Uterus (tissue), 4 donors: ENCODE results near the gene ZBTB12. TPM values are rescaled to one million over a fixed set of nuclear protein-coding genes. Genes with fewer than 3 reads are reported as not detected.

Source experiments
- DNase-seq, 2 donors: peaks; one replicate each; pipeline ENCODE4 v3.0.0-alpha.2; 2019 to 2020
- H3K27ac ChIP-seq, 2 donors: fragments of 200-600 bp; sonication (generic); 1 replicate in 1 of 2; 2 replicates in 1 of 2; pipeline ENCODE4 v1.5.1; 2016 to 2018
- H3K27me3 ChIP-seq, 2 donors: fragments of 200-600 bp; sonication (generic); one replicate each; pipeline ENCODE4 v1.5.1; 2018 to 2019; ENCODE audit warnings: control low read depth in 1 of 2
- H3K36me3 ChIP-seq, 2 donors: fragments of 200-600 bp; sonication (generic); one replicate each; pipeline ENCODE4 v1.5.1; 2019; ENCODE audit warnings: control low read depth in 1 of 2
- H3K4me1 ChIP-seq, 2 donors: fragments of 200-600 bp; sonication (generic); one replicate each; pipeline ENCODE4 v1.5.1; 2018 to 2019; ENCODE audit warnings: control low read depth in 1 of 2
- H3K4me3 ChIP-seq, 2 donors: fragments of 200-600 bp; sonication (generic); 1 replicate in 1 of 2; 2 replicates in 1 of 2; pipeline ENCODE4 v1.5.1; 2018 to 2019; ENCODE audit warnings: mild to moderate bottlenecking in 1 of 2
- H3K9me3 ChIP-seq, 2 donors: fragments of 200-600 bp; sonication (generic); one replicate each; pipeline ENCODE4 v1.5.1; 2019; ENCODE audit warnings: control low read depth in 1 of 2
- CTCF ChIP-seq, 4 experiments: fragments of 200-600 bp in 2 of 4; fragments of 450-650 bp in 2 of 4; sonication (generic) in 2 of 4; IDR thresholded peaks; one replicate each; pipeline ENCODE4 v1.5.1; 2016 to 2019; ENCODE audit warnings: antibody characterized with exemption in 4 of 4, mild to moderate bottlenecking in 2 of 4, moderate library complexity in 1 of 4
- POLR2A ChIP-seq, 2 donors: fragments of 450-650 bp; IDR thresholded peaks; one replicate each; pipeline ENCODE4 v1.6.1; 2016; ENCODE audit warnings: antibody characterized with exemption in 2 of 2, mild to moderate bottlenecking in 1 of 2, moderate library complexity in 1 of 2
- intact Hi-C: fragments of 100-400 bp; cut with DNase I; formaldehyde crosslinking; loops from one replicate; pipeline ENCODE4 v1.15.1; 2023; ENCODE audit warnings: low total_unique reads
- total RNA-seq, 4 donors: library from RNA; depleted of rRNA in 3 of 4; stranded (reverse); fragments of >200 nt in 3 of 4; gene quantifications; one replicate each; pipeline versions ENCODE4 v1.1.0 to v1.2.4, GENCODE V29; 2014 to 2023
- donor health status: DM: yes; HTN: yes; CAD: no.

ZBTB12 gene
- total RNA-seq, 4 donors from 2014 or later = 2.4 to 15.3 (median 11.0) TPM; not detected in 1

GRCh38 chr6:31947864-31948263, 46.0 kb upstream of the ZBTB12 start:
- Histone ChIP-seq H3K4me3 (no peak overlapping the region), H3K36me3 (no peaks in the 10 kb centered on the region), H3K27ac (peak overlapping the region in 1 of 2 donors; percentile 40), H3K4me1 (no peaks in the 10 kb centered on the region), H3K27me3 (no peaks in the 10 kb centered on the region), H3K9me3 (no peaks in the 10 kb centered on the region)
- intact Hi-C loops = no loop called here
- DNase-seq = no peak
- TF ChIP-seq POLR2A (IDR thresholded peaks at IDR 0.05) (no peak), CTCF (IDR thresholded peaks at IDR 0.05) (no peak)

GRCh38 chr6:31947070-31947675, 45.3 kb upstream of the ZBTB12 start:
- H3K9me3 ChIP-seq = no peaks in the 10 kb centered on the region
- H3K27me3 ChIP-seq = no peaks in the 10 kb centered on the region
- DNase-seq = no peak
- intact Hi-C loops = no loop called here
- TF ChIP-seq CTCF (IDR thresholded peaks at IDR 0.05) = no peak
- TF ChIP-seq POLR2A (IDR thresholded peaks at IDR 0.05) = no peak
- H3K36me3 ChIP-seq = no peaks in the 10 kb centered on the region
- H3K27ac ChIP-seq = peak overlapping the region in 1 of 2 donors; percentile 84
- H3K4me3 ChIP-seq = no peak overlapping the region
- H3K4me1 ChIP-seq = no peaks in the 10 kb centered on the region

- Histone ChIP-seq H3K27ac (peak overlapping the region; percentile 84 to 87), H3K9me3 (no peaks in the 10 kb centered on the region), H3K4me1 (no peaks in the 10 kb centered on the region), H3K36me3 (no peaks in the 10 kb centered on the region), H3K4me3 (no peak overlapping the region), H3K27me3 (no peaks in the 10 kb centered on the region)
- intact Hi-C loops = no loop called here
- no peak for DNase-seq
- TF ChIP-seq POLR2A (IDR thresholded peaks at IDR 0.05) = no peak
- no peak for TF ChIP-seq CTCF (IDR thresholded peaks at IDR 0.05)
Observed at GRCh38 chr6:31946370-31946885, 44.5 kb upstream of the ZBTB12 start.

GRCh38 chr6:31945507-31946369, 43.9 kb upstream of the ZBTB12 start, which contains the start of gene CFB:
Gene CFB, plus strand, starts transcription at chr6:31946095. Its CDS starts 127 bp downstream, at chr6:31946222.
- H3K9me3 ChIP-seq = no peaks in the 10 kb centered on the region
- DNase-seq = peak; percentile 82 to 84
- peak within 1 kb of the TSS; percentile 84 to 87 for H3K27ac ChIP-seq
- TF ChIP-seq POLR2A (IDR thresholded peaks at IDR 0.05) (peak; percentile 33 to 40), CTCF (IDR thresholded peaks at IDR 0.05) (no peak)
- no peaks in the 10 kb centered on the region for H3K27me3 ChIP-seq
- H3K4me1 ChIP-seq = no peaks in the 10 kb centered on the region
- H3K4me3 ChIP-seq = peak within 1 kb of the TSS in 1 of 2 donors; percentile 6
- no peaks in the 10 kb centered on the region for H3K36me3 ChIP-seq
- intact Hi-C loops = no loop called here

GRCh38 chr6:31945154-31945506, 43.2 kb upstream of the ZBTB12 start:
- intact Hi-C loops = no loop called here
- Histone ChIP-seq H3K9me3 (no peaks in the 10 kb centered on the region), H3K27ac (peak overlapping the region; percentile 84 to 87), H3K27me3 (no peaks in the 10 kb centered on the region), H3K4me3 (no peak overlapping the region), H3K4me1 (no peaks in the 10 kb centered on the region), H3K36me3 (no peaks in the 10 kb centered on the region)
- TF ChIP-seq CTCF (IDR thresholded peaks at IDR 0.05) (no peak), POLR2A (IDR thresholded peaks at IDR 0.05) (no peak)
- DNase-seq = no peak
